H54 (cell line): ENCODE results near the gene MOV10.

Experiments used
- DNase-seq: peaks from one replicate; pipeline ENCODE4 v3.0.0; 2011; ENCODE audit warnings: low spot score, mixed read lengths; ENCODE audit not compliant: insufficient read length
- FAIRE-seq: peaks from 3 replicates; lab custom pipeline; 2011; peaks lifted over from hg19 to GRCh38; lab: Jason Lieb, UNC
- POLR2A ChIP-seq: IDR thresholded peaks from 2 replicates; pipeline ENCODE4 v1.6.1; 2011; ENCODE audit warnings: low read depth, mild to moderate bottlenecking, low read length

Gene MOV10

DNA sequence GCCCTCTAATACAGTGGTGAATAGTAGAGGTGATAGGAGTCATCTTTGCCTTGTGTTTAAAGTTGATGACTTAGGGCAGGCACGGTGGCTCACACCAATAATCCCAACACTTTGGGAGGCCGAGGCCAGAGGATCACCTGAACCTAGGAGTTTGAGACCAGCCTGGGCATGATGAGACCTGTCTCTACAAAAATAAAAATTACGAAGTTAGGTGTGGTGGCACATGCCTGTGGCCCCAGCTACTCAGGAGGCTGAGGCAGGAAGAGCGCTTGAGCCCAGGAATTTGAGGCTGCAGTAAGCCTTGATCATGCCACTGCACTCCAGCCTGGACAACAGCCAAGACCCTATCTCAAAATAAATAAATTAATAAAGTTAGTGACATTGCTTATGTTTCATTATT, 28.2 kb upstream of the MOV10 start:
- FAIRE-seq: no peak
- no peak for TF ChIP-seq POLR2A
- no peak for DNase-seq

GRCh38 chr1:112651205-112651604, 23.3 kb upstream of the MOV10 start:
- TF ChIP-seq POLR2A: no peak
- DNase-seq: no peak
- FAIRE-seq: peak; percentile 11

DNA sequence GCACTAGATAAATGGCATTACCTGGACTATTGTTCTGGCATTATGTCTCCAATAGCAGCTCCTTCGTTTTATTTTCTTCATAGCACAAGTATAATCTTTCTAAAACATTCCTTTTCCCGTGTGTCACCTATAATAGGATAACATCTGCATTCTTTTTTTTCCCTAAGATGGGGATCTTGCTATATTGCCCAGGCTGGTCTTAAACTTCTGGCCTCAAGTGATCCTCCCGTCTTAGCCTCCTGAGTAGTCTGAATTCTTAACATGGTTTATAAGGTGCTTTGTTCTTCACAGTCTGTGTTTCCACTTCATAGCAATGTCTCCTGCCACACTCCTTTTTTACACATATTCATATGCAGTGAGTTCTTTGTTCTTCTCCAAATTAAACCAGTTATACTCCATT, 8.6 kb upstream of the MOV10 start:
- FAIRE-seq: no peak
- no peak for DNase-seq
- no peak for TF ChIP-seq POLR2A

- DNase-seq (no peak), FAIRE-seq (peak; percentile 45)
- no peak for TF ChIP-seq POLR2A
Measured at GRCh38 chr1:112666946-112667345, 7.5 kb upstream of the MOV10 start.

GRCh38 chr1:112672009-112672408, 2.5 kb upstream of the MOV10 start:
- no peak for DNase-seq
- no peak for TF ChIP-seq POLR2A
- FAIRE-seq: no peak

GRCh38 chr1:112672842-112673241, 1.6 kb upstream of the MOV10 start:
- no peak for TF ChIP-seq POLR2A
- FAIRE-seq: no peak
- DNase-seq: no peak

DNA sequence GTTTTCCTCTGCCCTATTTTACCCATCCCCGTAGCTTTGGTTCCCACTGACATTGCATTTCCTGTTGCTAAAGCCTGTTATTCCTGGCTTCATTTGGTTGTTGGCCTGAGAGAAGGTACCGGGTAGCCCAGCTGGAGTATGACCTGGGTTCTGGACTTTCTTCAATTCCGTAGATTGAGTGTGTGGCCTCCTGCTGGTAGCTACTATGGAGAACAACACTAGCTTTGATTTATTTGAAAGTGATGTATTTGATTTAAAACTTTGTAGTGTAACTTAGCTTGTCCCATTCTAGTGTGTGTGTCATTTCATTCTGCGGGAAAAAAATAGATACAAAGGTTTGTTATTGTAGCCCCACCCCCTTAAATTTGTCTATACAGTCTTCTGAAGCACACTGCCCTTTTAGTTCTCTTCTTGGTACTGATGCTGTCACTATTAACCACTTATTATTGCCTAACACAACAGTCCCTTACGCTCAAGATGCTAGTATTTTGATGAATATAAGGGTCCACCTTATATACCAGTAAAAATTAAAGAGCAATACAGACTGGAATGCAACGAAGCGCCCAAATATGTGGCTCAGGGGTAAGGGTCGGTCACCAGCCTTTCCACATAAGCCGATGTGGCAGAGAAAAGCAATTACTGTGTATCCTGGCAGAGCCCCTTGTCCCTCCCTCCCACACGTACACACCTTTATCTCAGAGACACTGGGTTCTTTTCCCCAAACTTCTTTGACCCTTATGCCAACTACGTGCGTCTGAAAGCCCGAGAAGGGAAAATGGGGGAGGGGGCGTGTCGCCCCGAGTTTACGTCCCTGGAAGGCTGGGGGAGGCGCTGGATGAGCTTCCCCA, 643 bp upstream of the MOV10 start:
- FAIRE-seq (peak; percentile 62), DNase-seq (no peak)

GRCh38 chr1:112674986-112675727, 698 bp downstream of the MOV10 start:
- no peak for FAIRE-seq
- TF ChIP-seq POLR2A: no peak
- DNase-seq: no peak

More for the DNA sequence above, 643 bp upstream of the MOV10 start:
- no peak for TF ChIP-seq POLR2A

GRCh38 chr1:112675728-112676381, 1.4 kb downstream of the MOV10 start:
- DNase-seq: no peak
- no peak for TF ChIP-seq POLR2A
- FAIRE-seq: no peak

GRCh38 chr1:112676543-112676942, 2.1 kb downstream of the MOV10 start:
- no peak for TF ChIP-seq POLR2A
- FAIRE-seq (no peak), DNase-seq (no peak)

- DNase-seq: no peak
- TF ChIP-seq POLR2A: no peak
- no peak for FAIRE-seq
Measured at GRCh38 chr1:112677501-112677900, 3.0 kb downstream of the MOV10 start.

DNA sequence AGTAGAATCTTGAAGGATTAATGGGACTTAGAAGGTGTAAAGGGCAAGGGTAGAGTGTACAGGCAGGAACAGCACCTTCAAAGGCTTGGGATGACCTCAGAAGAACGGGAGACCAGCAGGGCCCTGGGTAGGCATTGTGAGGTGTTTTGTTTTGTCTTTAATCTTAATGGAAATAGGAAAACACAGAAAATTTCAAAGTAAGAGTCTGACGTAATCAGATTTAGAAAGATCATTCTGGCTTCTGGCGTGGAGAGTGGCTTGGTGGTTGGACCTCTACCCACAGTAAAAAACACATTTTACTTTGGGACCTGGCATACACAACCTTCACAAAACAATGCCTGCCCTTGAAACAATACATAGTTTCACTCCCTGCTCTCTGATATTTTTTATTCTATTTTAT, 4.1 kb downstream of the MOV10 start:
- TF ChIP-seq POLR2A: no peak
- no peak for DNase-seq
- no peak for FAIRE-seq

GRCh38 chr1:112685913-112686312, 11.5 kb downstream of the MOV10 start:
- FAIRE-seq (no peak), DNase-seq (no peak)
- TF ChIP-seq POLR2A: no peak

DNA sequence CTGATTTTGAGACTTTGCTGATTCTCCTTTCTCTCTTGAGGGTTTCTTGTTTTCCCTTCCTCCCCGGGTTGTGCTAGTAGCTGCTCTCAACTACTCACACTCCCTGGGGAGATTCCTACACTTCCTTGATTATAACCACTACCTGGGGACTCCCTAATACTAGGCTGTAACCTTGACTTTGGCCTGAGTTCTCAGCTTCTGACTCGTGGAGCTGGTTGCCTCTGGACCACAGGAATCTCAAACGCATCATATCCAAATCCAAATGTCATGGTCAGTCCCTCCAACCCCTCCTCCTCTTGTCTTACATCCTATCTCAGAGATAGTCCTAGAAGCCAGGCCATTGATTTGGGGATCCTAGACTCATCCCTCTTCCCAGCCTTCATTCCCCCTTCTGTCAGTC, 12.0 kb downstream of the MOV10 start:
- no peak for TF ChIP-seq POLR2A
- DNase-seq (no peak), FAIRE-seq (no peak)
